HG02938 (cell line): ENCODE results near the gene BID.

ENCODE experiments used
- ATAC-seq: cut with Tn5 transposase; IDR thresholded peaks from one replicate; pipeline ENCODE4 v1.9.1; 2021; ENCODE audit warnings: mild to moderate bottlenecking, moderate library complexity; ENCODE audit not compliant: unreplicated experiment

Gene BID

DNA sequence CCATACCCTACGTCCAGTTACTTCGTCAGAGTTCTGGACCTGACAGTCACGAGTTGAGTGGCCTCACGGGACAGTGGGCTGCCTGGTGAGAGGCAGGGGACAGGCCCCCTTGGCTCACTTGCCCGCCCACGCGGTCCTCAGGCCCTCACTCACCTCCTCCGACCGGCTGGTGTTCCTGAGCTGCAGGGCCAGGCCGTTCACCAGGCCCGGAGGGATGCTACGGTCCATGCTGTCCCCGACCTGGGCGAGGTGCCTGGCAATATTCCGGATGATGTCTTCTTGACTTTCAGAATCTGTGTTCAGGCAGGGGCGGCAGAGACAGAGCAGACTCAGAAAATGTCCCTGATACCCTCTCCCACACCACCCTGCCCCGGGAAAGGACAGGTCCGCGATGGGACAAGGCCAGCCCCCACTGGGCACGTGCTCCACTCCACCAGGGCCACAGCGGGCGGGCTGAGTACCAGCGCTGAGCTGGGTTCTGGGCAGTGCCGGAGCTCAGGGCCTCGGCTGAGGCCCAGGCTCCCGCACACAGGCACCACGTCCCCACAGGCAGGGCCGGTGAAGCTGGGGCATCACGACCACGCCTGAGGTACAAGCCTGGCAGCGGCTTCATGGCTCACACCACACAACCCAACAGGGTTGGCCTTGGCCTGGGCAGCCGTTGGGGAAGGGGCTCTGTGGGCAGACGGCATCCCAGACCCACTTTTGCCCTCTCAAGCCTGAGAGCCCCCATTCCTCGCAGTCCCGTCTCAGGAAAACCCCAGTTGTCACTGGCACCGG is 34.9 kb downstream of the BID start:
- ATAC-seq: no peak

DNA sequence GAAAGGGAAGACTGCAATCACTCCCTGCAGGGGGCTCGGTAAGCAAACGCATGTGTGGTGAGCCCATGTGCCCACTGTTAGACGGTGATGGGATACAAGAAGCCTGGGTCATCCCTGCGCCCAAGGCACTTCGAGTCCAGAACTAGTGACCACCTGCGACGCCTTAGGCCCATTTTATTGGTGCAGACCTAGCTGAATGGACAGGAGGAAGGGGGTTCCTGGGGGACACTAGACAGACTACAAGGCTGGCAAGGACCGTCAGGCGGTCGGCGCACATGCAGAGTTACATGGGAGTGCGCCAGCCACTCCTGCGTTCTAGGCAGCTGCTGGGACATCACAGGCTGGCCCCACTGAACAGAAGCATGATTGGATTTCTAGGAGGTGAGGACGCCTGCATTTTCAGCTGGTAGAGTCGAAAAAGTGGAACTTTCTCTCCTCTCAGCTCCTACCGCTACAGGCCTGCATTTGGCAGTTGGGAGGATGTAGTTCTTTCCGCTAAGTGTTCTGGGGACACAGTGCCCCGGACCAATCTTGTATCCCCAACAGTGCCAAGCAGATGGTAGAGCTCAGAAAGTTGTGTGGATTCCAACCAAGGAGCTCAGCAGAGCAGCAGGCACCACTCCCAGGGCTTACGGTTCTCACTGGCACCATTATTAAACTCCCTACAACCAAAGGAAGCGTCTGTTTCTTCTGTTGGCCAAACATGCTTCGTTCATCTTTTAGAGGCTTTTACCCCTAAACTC is 35.7 kb downstream of the BID start:
- no peak for ATAC-seq

DNA sequence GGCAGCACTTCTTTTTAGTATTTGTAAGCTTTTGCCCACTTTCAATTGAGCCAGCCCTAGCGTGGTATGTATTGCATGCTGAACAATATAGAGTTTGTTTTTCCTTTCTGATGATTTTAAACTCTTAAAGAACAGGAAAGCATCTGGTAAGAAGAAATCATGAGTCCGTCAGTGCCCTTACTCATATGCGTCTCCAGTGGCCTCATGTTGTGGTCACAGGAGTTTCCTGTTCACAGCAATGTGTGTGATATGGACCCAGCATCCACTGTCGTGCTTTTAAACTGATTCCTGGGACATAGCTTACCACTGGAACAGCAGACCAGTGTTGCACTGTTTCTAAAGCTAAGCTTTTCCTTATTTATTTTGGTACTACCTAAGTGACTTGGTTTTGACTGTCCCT is 40.1 kb downstream of the BID start:
- ATAC-seq: no peak

DNA sequence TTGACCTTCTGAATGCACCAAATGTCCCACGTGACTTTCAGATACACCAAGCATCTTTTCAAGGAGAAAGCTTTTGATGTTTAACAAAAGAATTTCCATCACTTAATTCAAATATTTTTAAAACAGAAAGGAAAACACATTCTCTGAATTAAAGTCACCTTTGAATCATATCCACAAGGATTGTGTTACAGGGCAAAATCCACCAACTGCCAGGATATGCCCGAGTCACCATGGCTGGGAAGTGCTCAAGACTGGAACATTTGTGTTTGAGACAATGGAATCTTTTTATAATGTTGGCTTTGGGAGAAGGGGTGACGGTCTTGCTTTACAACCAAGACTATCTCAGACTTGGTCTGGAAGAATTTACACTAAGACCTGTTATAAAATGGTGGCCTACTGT is 40.8 kb downstream of the BID start:
- no peak for ATAC-seq

DNA sequence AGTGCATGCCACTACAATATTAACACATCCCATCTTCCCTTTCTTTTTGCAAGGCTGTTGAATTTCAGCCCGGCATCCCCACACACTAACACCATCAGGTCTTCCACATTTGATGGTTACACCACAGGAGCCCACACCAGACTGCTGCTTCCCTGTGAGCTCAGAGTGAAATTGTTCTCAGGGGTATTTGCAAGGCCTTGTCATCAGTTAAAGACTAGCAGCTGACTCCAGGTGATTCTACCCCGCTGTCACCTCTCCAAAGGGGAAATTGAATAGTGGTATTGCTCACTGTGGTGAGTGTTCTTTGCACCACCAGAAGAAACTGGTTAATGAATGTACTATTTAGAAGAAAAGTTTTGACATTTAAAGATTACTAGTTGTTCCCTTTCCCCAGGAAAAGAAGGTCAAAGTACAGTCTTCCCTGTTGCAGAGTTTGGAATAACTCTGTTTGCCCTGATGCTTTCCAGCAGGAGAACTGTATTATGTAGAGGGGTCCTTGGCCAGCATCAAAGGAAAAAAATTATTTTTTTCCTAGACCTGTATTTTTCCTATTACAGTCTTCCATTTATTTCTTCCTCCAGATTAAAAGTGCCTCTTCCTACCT is 41.9 kb downstream of the BID start:
- ATAC-seq: no peak

DNA sequence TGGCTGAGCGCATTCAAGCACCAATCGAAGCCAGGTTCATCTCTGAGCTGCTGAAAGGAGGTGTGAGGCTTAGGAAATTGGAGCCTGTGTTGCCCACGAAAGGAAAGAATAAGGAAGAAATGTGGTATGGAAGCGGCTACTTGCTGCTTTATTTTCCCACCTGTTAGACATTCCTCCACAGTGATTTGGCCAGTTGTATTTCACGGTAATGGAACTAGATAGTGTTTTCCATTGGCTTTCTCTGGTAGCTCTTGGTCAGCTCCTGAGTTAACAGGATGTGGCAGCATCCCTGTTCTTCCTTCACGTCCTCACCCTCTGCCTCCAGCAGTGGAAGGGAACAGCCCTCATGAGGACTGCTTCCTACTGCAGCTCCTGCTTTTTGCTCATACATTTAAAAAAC is 44.7 kb downstream of the BID start:
- ATAC-seq: no peak

DNA sequence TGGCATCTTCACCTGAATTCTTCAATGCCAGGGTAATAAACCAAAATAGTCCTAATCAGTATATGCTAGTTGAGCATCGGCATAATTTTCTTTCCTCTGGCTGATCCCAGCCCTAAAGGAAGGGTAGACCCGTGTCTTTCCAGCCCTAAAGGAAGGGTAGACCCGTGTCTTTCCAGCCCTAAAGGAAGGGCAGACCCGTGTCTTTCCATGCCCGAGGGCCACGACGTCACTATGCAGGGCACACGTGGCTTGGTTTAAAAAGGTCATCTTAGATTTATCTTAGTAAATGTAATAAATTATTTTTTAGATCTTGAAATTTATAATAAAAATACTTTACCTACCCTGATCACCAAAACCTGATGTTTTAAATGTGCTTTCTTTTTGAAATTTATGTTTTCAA is 45.5 kb downstream of the BID start:
- ATAC-seq: no peak

DNA sequence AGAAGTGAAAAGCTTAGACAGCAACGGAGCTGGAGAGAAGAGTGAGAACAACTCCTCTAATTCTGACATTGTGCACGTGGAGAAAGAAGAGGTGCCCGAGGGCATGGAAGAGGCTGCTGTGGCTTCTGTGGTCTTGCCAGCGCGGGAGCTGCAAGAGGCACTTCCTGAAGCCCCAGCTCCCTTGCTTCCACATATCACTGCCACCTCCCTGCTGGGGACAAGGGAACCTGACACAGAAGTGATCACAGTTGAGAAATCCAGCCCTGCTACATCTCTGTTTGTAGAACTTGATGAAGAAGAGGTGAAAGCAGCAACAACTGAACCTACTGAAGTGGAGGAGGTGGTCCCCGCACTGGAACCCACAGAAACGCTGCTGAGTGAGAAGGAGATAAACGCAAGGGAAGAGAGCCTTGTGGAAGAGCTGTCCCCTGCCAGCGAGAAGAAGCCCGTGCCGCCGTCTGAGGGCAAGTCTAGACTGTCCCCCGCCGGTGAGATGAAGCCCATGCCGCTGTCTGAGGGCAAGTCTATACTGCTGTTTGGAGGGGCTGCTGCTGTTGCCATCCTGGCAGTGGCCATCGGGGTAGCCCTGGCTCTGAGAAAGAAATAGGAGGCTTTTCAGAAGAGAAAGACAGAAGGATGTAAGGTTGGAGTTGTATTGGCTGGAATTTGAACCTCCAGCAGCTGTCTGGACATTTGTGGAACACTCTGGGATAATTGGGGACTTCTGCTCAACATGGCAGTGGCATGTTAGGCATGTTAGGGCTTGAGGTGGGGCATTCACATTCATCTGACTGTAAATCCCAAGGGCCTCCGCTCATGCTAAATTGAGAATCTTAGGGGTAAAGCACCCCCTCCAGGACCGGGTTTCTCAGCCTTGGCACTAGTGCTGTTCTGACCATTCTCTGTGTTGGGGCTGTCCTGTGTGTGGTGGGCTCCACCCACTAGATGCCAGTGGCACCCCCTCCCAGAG is 47.1 kb downstream of the BID start:
- no peak for ATAC-seq

DNA sequence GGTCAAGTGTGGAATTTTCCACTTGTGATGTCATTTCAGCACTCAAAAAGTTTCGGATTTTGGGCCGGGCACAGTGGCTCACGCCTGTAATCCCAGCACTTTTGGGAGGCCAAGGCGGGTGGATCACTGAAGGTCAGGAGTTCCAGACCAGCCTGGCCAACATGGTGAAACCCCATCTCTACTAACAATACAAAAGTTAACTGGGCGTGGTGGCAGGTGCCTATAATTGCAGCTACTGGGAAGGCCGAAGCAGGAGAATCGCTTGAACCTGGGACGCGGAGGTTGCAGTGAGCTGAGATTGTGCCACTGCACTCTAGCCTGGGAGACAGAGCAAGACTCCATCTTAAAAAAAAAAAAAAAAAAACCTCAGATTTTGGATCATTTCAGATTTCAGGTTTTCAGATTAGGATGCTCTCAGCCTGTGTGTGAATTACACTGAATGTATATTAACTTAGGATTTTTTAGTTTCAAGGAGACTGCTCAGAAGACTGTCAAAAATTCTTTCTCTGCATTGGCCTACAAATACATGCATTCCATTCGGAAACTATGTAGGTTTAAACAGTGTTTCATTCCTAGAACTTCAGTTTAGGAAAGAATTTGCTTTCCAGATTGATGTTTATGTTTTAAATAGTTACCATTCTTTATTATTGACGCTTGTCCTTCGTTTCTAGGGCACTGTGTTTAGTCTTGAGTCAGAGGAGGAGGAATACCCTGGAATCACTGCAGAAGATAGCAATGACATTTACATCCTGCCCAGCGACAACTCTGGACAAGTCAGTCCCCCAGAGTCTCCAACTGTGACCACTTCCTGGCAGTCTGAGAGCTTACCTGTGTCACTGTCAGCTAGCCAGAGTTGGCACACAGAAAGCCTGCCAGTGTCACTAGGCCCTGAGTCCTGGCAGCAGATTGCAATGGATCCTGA is 48.0 kb downstream of the BID start:
- no peak for ATAC-seq

DNA sequence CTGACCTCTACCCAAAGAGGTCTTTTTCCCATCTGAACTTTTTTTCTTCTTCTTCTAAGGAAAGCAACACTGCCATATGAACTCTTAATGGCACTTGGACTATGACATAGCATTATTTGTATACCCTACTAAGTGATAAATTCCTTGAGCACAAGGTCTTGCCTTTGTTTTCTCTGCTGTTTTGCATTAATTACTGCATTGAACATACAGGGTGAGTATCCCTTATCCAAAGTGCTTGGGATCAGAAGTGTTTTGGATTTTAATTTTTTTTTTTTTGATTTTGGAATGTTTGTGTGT is 48.8 kb downstream of the BID start:
- ATAC-seq: no peak

DNA sequence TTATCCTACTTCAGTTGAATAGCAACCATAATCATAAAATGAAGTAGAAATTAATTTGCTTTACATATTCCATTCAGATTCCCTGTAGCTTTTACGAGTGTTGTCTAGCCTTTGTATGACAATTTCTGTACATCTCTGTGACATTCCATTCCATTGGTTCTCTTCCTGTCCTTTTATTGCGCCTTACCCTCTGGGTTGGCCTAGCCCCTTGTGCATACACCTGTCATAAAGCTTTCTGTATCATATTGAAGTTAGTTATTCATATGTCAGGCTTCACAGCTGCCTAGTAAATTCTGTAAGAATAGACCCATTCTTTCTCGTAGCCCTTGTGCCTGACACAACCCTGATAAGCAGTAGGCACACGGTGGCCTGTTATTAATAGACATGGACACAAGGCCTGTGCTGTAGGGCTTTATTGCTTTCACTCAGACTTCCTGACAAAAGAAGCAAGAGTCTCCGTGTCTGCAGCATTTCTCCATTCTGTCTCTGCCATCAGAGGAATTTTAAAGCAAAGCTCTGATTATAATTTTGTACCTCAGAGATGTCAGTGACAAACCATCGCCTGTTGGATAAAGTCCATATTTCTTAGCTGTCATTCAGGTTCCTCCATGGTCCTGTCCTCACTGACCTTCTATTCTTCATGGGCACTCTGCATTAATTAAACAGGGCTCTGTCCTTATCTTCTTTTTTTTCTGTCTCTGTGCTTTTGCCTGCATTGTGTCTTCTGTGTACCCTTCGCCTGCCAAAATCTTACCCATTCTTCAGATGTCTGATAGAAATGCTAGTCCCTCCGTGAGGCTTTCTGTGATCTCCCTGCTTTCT is 49.4 kb downstream of the BID start:
- ATAC-seq: no peak

DNA sequence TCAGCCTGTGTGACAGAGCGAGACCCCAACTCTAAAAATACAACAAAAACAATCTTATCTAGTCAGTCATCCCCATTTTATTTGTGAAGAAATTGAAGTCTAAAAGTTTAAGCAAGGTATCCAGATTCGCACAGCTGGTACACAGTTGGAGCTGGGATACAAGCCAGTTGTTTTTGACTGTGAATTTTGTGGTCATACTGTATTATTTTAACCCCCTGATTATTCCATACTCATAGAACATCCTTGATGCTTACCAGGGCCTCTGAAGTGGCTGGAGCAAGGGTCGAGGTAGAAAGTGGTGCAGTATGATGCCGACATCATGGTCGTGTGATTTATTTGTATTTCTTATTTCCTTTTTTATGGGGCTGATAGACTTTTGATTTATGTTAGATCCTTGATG is 50.0 kb downstream of the BID start:
- ATAC-seq: no peak

DNA sequence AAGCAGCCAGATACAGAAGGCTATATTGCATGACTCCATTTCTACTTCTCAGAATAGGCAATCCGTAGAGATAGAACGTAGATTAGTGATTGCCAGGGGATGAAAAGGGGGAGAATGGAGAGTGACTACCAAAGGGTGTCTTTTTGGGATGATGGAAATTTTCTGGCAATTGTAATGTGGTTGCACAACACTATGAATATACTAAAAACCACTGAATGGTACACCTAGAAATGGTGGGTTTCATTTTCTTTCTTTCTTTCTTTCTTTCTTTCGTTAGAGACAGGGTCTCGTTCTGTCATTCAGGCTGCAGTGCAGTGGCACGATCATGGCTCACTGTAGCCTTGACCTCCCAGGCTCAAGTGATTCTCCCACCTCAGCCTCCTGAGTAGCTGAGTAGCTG is 54.4 kb downstream of the BID start:
- no peak for ATAC-seq

DNA sequence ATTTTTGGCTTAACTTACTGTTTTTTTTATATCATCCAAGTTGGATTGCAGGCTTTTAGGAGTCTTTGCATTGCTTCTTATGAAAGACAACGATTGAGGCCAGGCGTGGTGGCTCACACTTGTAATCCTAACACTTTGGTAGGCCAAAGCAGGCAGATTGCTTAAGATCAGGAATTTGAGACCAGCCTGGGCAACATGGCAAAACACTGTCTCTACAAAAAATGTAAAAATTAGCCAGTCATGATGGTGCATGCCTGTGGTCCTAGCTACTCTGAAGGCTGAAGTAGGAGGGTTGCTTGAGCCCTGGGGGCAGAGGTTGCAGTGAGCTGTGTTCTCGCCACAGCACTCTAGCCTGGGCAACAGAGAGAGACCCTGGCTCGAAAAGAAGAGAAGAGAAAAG is 56.6 kb downstream of the BID start:
- ATAC-seq: no peak

DNA sequence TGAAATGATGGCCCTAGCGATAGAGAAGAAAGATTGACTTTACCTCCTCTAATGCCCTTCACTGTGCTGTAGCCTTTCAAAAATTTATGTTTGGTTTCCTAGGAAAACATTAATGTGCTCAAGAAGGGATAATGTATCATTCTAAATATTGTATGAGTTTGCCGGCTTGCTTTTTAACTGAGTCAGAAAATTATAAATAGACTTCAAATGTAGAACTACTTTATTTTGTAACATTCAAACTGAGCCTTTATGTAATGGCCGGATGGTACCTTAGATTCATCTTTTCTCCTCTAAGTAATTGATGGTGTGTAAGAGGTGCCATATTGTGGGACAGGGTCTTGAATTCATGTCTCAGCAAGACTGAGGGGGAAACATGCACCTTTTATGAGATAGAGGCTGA is 57.7 kb downstream of the BID start:
- no peak for ATAC-seq

DNA sequence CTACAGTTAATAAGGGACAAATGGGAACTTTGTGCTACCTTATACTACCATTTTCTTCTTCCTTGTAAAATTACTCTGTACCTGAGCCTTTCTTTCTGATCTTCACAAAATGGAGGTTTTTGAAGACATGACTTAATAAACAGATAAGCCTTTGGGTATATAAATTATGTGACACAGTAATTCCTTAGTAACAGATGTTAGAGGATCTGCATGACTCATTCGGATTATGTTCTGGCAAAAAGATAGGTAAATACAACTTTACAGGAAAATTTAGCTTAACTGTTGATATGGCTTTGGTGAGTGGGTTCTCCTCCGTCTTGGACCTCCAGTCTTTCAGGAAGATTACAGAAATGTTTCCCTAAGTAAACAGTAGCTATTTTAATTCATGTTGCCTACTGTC is 61.8 kb downstream of the BID start:
- no peak for ATAC-seq

DNA sequence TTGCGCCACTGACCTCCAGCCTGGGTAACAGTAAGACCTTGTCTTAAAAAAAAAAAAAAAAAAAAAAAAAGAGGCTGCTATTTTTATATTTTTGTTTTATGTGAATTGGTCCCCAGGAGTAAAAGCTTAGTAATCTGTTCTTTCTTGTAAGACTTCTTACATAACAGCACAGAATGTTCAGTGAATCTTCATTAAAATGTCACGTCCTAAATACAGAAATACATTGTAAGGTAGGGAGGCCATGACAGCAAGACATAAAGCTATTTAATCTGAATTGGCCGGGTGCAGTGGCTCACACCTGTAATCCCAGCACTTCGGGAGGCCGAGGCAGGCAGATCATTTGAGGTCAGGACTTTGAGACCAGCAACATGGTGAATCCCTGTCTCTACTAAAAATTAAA is 64.2 kb downstream of the BID start:
- no peak for ATAC-seq

DNA sequence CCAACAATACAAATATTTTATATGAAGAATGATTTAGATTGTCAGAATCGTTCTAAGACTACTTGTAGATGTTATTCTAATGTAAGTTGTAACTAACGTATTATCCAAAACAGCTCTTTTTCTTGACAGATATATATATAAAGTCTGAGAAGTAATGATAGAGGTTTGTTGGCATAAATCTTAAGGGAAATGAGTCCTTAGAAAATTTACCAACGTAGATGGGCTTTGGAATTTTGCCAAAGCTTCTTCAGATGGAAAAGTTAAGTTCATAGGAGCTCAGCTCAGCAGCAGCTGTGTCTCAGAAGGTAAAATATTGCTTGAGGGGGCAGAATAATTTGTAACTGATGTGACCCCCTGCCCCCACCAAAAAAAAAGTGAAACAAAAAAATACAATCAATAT is 66.7 kb downstream of the BID start:
- no peak for ATAC-seq

DNA sequence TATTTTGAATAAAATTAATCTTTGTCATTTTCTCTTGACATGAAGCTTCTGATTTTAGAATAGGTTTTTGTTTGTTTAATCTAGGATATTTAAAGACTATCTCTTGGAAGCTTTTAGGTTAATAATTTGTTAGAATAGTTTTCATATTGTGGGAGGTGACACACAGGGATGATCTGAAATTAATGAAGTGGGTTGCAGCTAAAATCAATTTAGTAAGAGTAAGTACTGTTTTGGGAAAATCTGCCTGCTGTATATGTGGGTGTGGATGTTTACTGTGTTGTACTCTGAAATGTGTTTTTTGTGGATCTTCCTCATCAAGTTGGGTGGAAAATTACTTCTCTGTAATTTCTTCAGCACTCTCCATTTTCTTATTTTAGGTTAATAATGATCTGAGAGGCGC is 67.3 kb downstream of the BID start:
- ATAC-seq: no peak
